ENCODE measurements around the gene KRT10. TPM values are rescaled to one million over a fixed set of nuclear protein-coding genes. Genes with fewer than 3 reads are reported as not detected.

The KRT10 gene
- total RNA-seq, 1 donor from 2014 or later: 29.9 TPM

DNA sequence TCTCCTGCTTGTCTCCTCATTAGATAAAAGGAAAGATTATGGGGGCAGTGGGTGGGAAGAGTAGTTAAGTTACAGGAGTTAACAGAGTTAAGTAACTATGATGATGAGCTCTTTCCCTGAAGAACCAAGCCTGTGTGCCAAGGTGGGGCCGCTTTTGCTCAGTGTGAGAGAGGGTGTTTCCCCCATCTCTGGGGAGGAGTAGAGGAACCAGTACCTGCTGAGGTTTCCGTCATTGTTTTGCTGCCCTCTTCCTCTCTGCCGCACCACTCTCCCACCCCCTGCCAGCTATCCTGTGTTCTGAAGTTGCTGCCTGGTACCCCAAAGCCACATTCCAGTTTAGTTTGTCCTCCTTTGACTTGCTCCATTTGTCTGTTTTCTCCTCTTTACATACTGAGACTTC is 20.8 kb upstream of the KRT10 start:
- DNase-seq (ENCODE audit: low read depth): no peak
- H3K4me3 ChIP-seq (ENCODE audit: low read depth, low read length): no peak overlapping the region
- H3K36me3 ChIP-seq (ENCODE audit: control insufficient read depth, insufficient read depth, low read length): no peaks in the 10 kb centered on the region
- no peaks in the 10 kb centered on the region for H3K27me3 ChIP-seq (ENCODE audit: control insufficient read depth, insufficient read depth, low read length)
- TF ChIP-seq, protein P1, sequence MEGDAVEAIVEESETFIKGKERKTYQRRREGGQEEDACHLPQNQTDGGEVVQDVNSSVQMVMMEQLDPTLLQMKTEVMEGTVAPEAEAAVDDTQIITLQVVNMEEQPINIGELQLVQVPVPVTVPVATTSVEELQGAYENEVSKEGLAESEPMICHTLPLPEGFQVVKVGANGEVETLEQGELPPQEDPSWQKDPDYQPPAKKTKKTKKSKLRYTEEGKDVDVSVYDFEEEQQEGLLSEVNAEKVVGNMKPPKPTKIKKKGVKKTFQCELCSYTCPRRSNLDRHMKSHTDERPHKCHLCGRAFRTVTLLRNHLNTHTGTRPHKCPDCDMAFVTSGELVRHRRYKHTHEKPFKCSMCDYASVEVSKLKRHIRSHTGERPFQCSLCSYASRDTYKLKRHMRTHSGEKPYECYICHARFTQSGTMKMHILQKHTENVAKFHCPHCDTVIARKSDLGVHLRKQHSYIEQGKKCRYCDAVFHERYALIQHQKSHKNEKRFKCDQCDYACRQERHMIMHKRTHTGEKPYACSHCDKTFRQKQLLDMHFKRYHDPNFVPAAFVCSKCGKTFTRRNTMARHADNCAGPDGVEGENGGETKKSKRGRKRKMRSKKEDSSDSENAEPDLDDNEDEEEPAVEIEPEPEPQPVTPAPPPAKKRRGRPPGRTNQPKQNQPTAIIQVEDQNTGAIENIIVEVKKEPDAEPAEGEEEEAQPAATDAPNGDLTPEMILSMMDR (IDR thresholded peaks at IDR 0.05; ENCODE audit: insufficient read depth, low read length, poor library complexity, severe bottlenecking): no peak

DNA sequence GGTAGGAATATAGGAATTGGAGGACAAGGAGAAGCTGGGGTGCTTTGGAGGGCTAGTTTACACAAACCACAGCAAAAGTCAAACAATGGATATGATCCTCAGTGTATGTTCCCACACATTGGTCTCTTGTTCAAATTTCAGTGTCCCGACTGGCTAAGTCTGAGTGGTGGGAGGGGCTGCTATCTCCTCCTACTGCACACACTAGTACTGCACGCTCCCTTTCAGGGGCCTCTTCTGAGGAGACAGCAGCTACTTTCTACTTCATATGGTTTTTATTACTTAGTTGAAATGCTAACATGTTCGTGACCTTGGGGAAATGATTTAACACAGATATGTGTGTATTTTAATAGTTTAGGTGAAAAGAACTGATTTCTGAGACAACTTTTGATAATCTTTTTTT is 18.8 kb upstream of the KRT10 start:
- DNase-seq (ENCODE audit: low read depth): no peak
- Histone ChIP-seq H3K27me3 (ENCODE audit: control insufficient read depth, insufficient read depth, low read length) (no peaks in the 10 kb centered on the region), H3K4me3 (ENCODE audit: low read depth, low read length) (no peak overlapping the region), H3K36me3 (ENCODE audit: control insufficient read depth, insufficient read depth, low read length) (no peaks in the 10 kb centered on the region)
- TF ChIP-seq, protein P1 (IDR thresholded peaks at IDR 0.05; ENCODE audit: insufficient read depth, low read length, poor library complexity, severe bottlenecking): no peak

DNA sequence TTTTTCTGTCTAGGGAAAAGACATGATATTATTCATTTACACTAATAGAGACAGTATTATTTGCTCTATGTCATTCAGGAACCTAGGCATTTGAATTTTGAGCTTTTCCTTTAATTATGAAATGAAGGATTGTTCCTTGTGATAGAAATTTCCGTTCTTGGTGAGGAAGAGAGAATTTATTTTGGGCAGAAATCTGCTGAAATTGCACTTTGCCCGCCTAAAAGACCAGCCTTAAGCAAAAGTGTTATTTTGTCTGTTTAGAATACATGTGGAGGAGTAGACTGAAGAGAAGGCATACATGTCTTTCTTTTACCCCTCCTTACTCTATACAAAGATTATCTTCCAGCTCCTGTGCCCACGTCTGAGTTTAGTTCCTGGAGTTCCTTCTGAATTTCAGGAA is 16.8 kb upstream of the KRT10 start:
- no peaks in the 10 kb centered on the region for H3K27me3 ChIP-seq (ENCODE audit: control insufficient read depth, insufficient read depth, low read length)
- DNase-seq (ENCODE audit: low read depth): no peak
- H3K4me3 ChIP-seq (ENCODE audit: low read depth, low read length): no peak overlapping the region
- H3K36me3 ChIP-seq (ENCODE audit: control insufficient read depth, insufficient read depth, low read length): no peaks in the 10 kb centered on the region
- TF ChIP-seq, protein P1 (IDR thresholded peaks at IDR 0.05; ENCODE audit: insufficient read depth, low read length, poor library complexity, severe bottlenecking): no peak

DNA sequence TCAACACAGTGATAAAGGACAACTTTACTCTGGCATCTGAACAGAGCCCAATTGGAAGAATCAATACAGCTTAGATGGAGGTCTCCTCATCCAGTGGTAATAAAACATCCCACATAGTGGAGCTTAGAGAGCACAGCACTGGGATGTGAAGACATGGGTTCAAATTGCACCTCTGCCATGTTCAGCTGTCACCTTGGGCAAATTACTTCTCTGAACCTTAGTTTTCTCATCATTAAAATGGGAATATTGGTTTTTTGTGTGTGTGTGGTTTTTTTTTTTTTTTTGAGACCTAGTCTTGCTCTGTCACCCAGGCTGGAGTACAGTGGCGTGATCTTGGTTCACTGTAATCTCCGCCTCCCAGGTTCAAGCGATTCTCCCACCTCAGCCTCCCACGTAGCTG is 13.6 kb upstream of the KRT10 start:
- Histone ChIP-seq H3K27me3 (ENCODE audit: control insufficient read depth, insufficient read depth, low read length) (no peaks in the 10 kb centered on the region), H3K36me3 (ENCODE audit: control insufficient read depth, insufficient read depth, low read length) (no peaks in the 10 kb centered on the region), H3K4me3 (ENCODE audit: low read depth, low read length) (no peak overlapping the region)
- TF ChIP-seq, protein P1 (IDR thresholded peaks at IDR 0.05; ENCODE audit: insufficient read depth, low read length, poor library complexity, severe bottlenecking): no peak
- DNase-seq (ENCODE audit: low read depth): no peak

DNA sequence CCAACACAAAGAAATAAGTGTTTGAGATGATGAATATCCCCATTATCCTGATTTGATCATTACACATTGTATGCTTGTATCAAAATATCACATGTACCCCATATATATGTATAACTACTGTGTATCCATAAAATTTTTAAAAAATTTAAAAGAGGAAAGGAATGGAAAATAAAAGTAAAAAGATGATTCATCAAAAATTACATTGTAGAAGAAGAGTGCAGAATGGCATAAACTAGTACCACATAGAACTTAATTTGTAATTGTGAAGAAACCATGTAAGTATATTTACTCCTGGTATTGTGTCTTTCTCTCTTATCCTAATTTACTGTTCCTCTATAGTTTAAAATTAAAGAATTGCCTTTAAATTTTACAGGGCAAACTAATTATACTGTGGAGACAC is 11.5 kb upstream of the KRT10 start:
- H3K4me3 ChIP-seq (ENCODE audit: low read depth, low read length): no peak overlapping the region
- H3K36me3 ChIP-seq (ENCODE audit: control insufficient read depth, insufficient read depth, low read length): no peaks in the 10 kb centered on the region
- TF ChIP-seq, protein P1 (IDR thresholded peaks at IDR 0.05; ENCODE audit: insufficient read depth, low read length, poor library complexity, severe bottlenecking): no peak
- no peak for DNase-seq (ENCODE audit: low read depth)
- H3K27me3 ChIP-seq (ENCODE audit: control insufficient read depth, insufficient read depth, low read length): no peaks in the 10 kb centered on the region

DNA sequence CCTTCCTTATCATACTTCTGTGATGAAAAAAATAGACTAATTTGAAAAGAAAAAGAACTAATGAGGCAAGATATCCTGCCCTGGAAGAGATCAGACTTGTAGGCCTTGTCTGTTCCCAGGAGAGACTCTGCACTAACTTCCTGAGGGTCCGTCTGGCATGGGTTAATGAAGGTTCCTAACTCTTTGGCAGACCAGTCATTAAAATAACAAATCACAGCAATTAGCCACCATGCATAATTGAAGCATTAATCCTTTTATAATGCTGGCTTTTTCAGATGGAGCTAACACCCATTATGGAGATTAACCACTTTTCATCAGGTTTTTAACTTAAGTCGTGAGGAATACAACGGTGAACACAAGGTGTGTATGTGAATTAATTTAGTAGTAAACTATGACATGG is 10.4 kb upstream of the KRT10 start:
- no peaks in the 10 kb centered on the region for H3K27me3 ChIP-seq (ENCODE audit: control insufficient read depth, insufficient read depth, low read length)

More for the DNA sequence above, 10.4 kb upstream of the KRT10 start:
- Histone ChIP-seq H3K4me3 (ENCODE audit: low read depth, low read length) (no peak overlapping the region), H3K36me3 (ENCODE audit: control insufficient read depth, insufficient read depth, low read length) (no peaks in the 10 kb centered on the region)
- TF ChIP-seq, protein P1 (IDR thresholded peaks at IDR 0.05; ENCODE audit: insufficient read depth, low read length, poor library complexity, severe bottlenecking): no peak
- no peak for DNase-seq (ENCODE audit: low read depth)
